ENCODE results near the gene ZDHHC11B. TPM values are rescaled to one million over a fixed set of nuclear protein-coding genes. Genes with fewer than 3 reads are reported as not detected.

ZDHHC11B gene
- total RNA-seq, 1 experiment from 2014 or later, result 1.4 TPM

DNA sequence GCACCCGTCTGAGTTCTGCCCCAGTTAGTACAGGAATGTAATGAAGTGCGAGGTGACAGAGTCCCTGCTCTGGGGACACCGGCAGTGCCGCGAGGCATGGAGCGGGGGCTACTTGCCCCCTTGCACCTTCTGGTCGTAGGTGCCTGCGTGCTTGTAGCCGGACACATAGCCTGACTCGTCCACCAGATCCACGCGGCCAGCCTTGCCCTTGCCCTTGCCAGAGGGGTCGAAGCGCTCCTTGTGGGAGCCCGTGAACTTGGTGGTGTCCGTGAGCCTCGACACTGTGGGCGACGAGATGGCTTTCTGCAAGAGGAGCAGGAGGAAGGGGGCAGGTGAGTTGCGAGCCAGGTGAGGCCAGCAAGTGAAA, 119.6 kb downstream of the ZDHHC11B start:
- no peak overlapping the region for H2BK5ac ChIP-seq (ENCODE audit: insufficient read length, low read length)
- H3K9me3 ChIP-seq (ENCODE audit: control insufficient read depth, low read depth, low read length), result no peaks in the 10 kb centered on the region
- H3K14ac ChIP-seq (ENCODE audit: insufficient read depth, low read length), result no peak overlapping the region
- H3T11ph ChIP-seq (ENCODE audit: low read length), result no peak overlapping the region
- H2BK120ac ChIP-seq (ENCODE audit: low read depth, low read length, poor library complexity, severe bottlenecking), result no peak overlapping the region
- H4K8ac ChIP-seq (replicated peaks; ENCODE audit: insufficient read length, low read depth, low read length), result no peak overlapping the region
- H3K18ac ChIP-seq (ENCODE audit: insufficient read length, low read depth, low read length), result no peak overlapping the region
- H2BK15ac ChIP-seq (ENCODE audit: low read depth, low read length), result no peak overlapping the region
- no peaks in the 10 kb centered on the region for H3K79me1 ChIP-seq (ENCODE audit: insufficient read depth, low read depth, low read length, poor library complexity, severe bottlenecking)
- Mint-ChIP-seq H3K27me3 (ENCODE audit: low read depth) (no peaks in the 10 kb centered on the region), H3K4me1 (no peaks in the 10 kb centered on the region), H3K27ac (no peak overlapping the region), H3K36me3 (ENCODE audit: insufficient read depth in 1 of 3, low read depth in 3 of 3) (peaks cover 15 to 44% (median 44%) of the 10 kb centered on the region in 3 experiments), H3K4me3 (no peak overlapping the region), H3K9me3 (no peaks in the 10 kb centered on the region)
- H3K4me1 ChIP-seq (ENCODE audit: insufficient read depth, low read length), result no peaks in the 10 kb centered on the region
- no peak overlapping the region for H3K27ac ChIP-seq (ENCODE audit: insufficient read length, low read depth, low read length)
- H3K4me2 ChIP-seq (ENCODE audit: insufficient read depth, insufficient read length, low read length), result no peak overlapping the region
- no peak overlapping the region for H3K4ac ChIP-seq (ENCODE audit: low read depth, low read length)
- no peak for DNase-seq
- H3K56ac ChIP-seq (ENCODE audit: insufficient read length, low read depth, low read length), result no peak overlapping the region
- H2AFZ ChIP-seq (ENCODE audit: low read length), result no peak overlapping the region
- H4K91ac ChIP-seq (ENCODE audit: insufficient read length, low read depth, low read length), result no peak overlapping the region
- no CpG with 5 or more reads among the region's 20 CpGs for WGBS (ENCODE audit: extremely low coverage, insufficient read length, low lambda C conversion rate)
- H3K23ac ChIP-seq (ENCODE audit: insufficient read length, low read depth, low read length), result no peak overlapping the region
- H4K5ac ChIP-seq (ENCODE audit: insufficient read length, low read depth, low read length), result no peak overlapping the region
- no peaks in the 10 kb centered on the region for H4K20me1 ChIP-seq (ENCODE audit: control insufficient read depth, insufficient read depth, insufficient read length)
- no peak overlapping the region for H2BK12ac ChIP-seq (ENCODE audit: insufficient read length, low read depth, low read length)
- H2AK5ac ChIP-seq (ENCODE audit: insufficient read length, low read length), result no peak overlapping the region
- TF ChIP-seq, protein P1, sequence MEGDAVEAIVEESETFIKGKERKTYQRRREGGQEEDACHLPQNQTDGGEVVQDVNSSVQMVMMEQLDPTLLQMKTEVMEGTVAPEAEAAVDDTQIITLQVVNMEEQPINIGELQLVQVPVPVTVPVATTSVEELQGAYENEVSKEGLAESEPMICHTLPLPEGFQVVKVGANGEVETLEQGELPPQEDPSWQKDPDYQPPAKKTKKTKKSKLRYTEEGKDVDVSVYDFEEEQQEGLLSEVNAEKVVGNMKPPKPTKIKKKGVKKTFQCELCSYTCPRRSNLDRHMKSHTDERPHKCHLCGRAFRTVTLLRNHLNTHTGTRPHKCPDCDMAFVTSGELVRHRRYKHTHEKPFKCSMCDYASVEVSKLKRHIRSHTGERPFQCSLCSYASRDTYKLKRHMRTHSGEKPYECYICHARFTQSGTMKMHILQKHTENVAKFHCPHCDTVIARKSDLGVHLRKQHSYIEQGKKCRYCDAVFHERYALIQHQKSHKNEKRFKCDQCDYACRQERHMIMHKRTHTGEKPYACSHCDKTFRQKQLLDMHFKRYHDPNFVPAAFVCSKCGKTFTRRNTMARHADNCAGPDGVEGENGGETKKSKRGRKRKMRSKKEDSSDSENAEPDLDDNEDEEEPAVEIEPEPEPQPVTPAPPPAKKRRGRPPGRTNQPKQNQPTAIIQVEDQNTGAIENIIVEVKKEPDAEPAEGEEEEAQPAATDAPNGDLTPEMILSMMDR (conservative IDR thresholded peaks at IDR 0.05), result no peak
- H3K79me2 ChIP-seq (ENCODE audit: insufficient read depth, low read length), result no peaks in the 10 kb centered on the region
- no peak overlapping the region for H3K9ac ChIP-seq (ENCODE audit: extremely low read depth, insufficient read length, low read length)
- no peak overlapping the region for H2BK20ac ChIP-seq (ENCODE audit: low read depth, low read length, poor library complexity, severe bottlenecking)
- H3K23me2 ChIP-seq (ENCODE audit: insufficient read length, low read depth, low read length, poor library complexity, severe bottlenecking), result no peaks in the 10 kb centered on the region
- H3K27me3 ChIP-seq (ENCODE audit: insufficient read depth, low read length), result no peaks in the 10 kb centered on the region
